Immature natural killer cell (primary cell): ENCODE data around the gene AZU1. TPM values are rescaled to one million over a fixed set of nuclear protein-coding genes. Genes with fewer than 3 reads are reported as not detected.

Experiments used
- DNase-seq, 3 donors: peaks; one replicate each; pipeline ENCODE4 v3.0.0; 2022; ENCODE audit warnings: mixed read lengths in 1 of 3
- H3K27ac Mint-ChIP-seq, 6 donors: one replicate each; pipeline ENCODE4 v1.8.0; 2020; ENCODE audit warnings: mixed read lengths in 6 of 6, mild to moderate bottlenecking in 5 of 6, inconsistent platforms in 4 of 6, moderate library complexity in 3 of 6
- H3K27me3 Mint-ChIP-seq, 3 donors: one replicate each; pipeline ENCODE4 v1.8.0; 2020 to 2021; ENCODE audit warnings: low read depth in 3 of 3, mild to moderate bottlenecking in 3 of 3, mixed read lengths in 3 of 3, moderate library complexity in 3 of 3, inconsistent platforms in 1 of 3
- H3K36me3 Mint-ChIP-seq, 3 donors: one replicate each; pipeline ENCODE4 v1.8.0; 2020; ENCODE audit warnings: mixed read lengths in 3 of 3, inconsistent platforms in 2 of 3, mild to moderate bottlenecking in 2 of 3
- H3K4me1 Mint-ChIP-seq, 2 donors: one replicate each; pipeline ENCODE4 v1.8.0; 2020; ENCODE audit warnings: inconsistent platforms in 2 of 2, mild to moderate bottlenecking in 2 of 2, mixed read lengths in 2 of 2, moderate library complexity in 1 of 2
- H3K4me3 Mint-ChIP-seq, 5 donors: one replicate each; pipeline ENCODE4 v1.8.0; 2020; ENCODE audit warnings: mild to moderate bottlenecking in 5 of 5, mixed read lengths in 5 of 5, inconsistent platforms in 3 of 5, moderate library complexity in 3 of 5
- H3K9me3 Mint-ChIP-seq, 6 donors: one replicate each; pipeline ENCODE4 v1.8.0; 2020; ENCODE audit warnings: mild to moderate bottlenecking in 6 of 6, mixed read lengths in 6 of 6, inconsistent platforms in 4 of 6, moderate library complexity in 3 of 6
- polyA plus RNA-seq, 3 donors: library from polyadenylated mRNA; unstranded; fragments of 300-500 nt; fragmentation: Illumina TruSeq; gene quantifications; one replicate each; pipeline ENCODE4 v1.2.3, GENCODE V29; 2021

AZU1 gene
- polyA plus RNA-seq, 3 donors from 2014 or later: not detected

DNA sequence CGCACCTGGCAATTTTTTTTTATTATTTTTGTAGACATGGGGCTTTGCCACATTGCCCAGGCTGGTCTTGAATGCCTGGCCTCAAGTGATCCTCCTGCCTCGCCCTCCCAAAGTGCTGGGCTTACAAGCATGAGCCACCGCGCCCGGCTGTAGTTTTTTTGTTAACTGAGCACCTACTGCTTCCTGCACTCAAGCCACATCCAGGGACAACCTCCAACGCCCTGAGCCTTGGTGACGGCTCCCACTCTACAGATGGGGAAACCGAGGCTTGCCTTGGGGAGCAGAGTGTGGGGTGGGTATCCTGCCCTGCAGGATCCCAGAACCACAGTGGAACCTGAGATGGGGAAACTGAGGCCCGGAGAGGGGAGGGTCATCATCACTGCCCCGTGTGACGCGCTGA, 27.5 kb downstream of the AZU1 start:
- no peaks in the 10 kb centered on the region for H3K36me3 Mint-ChIP-seq
- H3K9me3 Mint-ChIP-seq: no peaks in the 10 kb centered on the region
- DNase-seq: no peak
- no peak overlapping the region for H3K27ac Mint-ChIP-seq
- H3K4me1 Mint-ChIP-seq: peaks cover 0 to 2% of the 10 kb centered on the region in 2 donors
- H3K27me3 Mint-ChIP-seq: peaks cover 2 to 4% (median 3%) of the 10 kb centered on the region in 3 donors
- no peak overlapping the region for H3K4me3 Mint-ChIP-seq

DNA sequence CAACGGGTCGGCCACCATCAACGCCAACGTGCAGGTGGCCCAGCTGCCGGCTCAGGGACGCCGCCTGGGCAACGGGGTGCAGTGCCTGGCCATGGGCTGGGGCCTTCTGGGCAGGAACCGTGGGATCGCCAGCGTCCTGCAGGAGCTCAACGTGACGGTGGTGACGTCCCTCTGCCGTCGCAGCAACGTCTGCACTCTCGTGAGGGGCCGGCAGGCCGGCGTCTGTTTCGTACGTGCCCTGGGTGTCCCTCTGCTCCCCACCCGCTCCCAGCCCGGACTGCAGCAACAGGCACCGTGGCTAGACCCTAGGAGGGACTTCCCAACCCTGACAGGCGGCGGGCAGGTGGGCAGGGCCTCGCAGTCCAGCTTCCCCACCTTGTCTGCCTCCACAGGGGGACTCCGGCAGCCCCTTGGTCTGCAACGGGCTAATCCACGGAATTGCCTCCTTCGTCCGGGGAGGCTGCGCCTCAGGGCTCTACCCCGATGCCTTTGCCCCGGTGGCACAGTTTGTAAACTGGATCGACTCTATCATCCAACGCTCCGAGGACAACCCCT, 28.0 kb downstream of the AZU1 start:
- Mint-ChIP-seq H3K9me3 (no peaks in the 10 kb centered on the region), H3K4me1 (peaks cover 0 to 2% of the 10 kb centered on the region in 2 donors), H3K4me3 (no peak overlapping the region), H3K27ac (no peak overlapping the region), H3K36me3 (no peaks in the 10 kb centered on the region), H3K27me3 (peaks cover 2 to 4% (median 3%) of the 10 kb centered on the region in 3 donors)
- DNase-seq: no peak

DNA sequence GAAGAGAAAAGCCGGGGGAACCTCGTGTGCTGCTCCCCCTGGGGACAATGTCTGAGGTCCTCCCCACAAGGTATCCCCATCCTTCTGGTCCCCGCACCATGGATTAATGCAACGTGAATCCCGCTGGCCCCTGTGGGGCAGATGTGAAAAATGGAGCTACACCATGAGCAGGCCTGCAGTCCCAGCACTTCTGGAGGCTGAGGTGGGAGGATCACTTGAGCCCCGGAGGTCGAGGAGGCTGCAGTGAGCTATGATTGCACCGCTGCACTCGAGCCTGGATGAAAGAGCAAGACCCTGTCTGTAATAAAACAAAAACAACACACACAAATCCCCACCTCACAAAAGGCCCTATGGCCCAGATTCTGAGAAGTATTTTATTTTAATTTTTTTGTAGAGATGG, 30.6 kb downstream of the AZU1 start:
- no peaks in the 10 kb centered on the region for H3K36me3 Mint-ChIP-seq
- peaks cover 12% of the 10 kb centered on the region in 2 donors for H3K4me1 Mint-ChIP-seq
- peaks cover 3 to 13% (median 5%) of the 10 kb centered on the region in 3 donors for H3K27me3 Mint-ChIP-seq
- H3K27ac Mint-ChIP-seq: no peak overlapping the region
- no peaks in the 10 kb centered on the region for H3K9me3 Mint-ChIP-seq
- no peak overlapping the region for H3K4me3 Mint-ChIP-seq
- no peak for DNase-seq

DNA sequence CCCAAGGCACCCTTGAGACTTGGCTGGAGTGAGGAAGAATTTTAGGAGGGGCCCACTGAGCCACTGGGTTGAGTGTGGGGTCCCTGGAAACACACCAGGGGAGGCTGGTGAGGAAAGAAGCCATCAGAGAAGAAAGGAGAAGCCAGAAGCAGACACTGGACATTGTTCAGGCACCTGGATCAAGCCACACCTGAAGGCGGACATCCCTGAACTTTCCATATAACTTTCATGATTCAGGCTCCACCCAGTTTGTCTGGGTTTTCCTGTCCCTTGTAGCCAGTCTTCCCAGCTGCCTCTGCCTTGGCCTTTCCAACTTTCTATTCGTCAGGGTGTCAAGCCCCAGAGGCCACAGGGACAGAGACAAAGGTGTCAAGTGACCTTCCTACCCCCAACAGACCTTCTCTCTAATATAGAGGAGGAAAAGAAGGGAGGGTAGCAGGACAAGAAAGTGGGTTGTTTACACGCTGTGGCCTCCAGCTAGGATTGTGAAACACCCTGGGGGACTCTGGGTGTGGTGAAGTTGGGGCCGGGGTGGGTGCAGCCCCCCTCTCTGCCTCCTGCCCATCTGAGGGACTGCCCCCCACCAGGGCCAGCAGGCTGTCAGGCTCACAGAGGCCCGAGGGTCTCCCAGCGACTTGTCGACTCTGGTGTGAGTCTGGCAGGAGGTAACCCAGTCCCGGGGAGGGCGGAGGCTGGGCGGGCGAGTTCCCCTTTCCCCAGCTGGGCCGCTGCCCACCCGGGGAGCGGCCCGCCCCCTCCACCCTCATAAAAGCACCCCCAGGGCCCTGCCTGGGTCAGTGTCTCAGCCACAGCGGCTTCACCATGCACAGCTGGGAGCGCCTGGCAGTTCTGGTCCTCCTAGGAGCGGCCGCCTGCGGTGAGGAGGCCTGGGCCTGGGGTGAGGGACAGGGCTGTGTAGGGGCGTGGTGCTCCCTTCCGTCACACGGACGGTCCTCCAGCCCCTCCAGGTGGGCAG, 31.5 kb downstream of the AZU1 start, which contains the start of gene CFD:
TSS of gene CFD (plus strand) at position 797 of the 976 bp plus-strand sequence. CDS start at position 823, 26 bp downstream.
- H3K27me3 Mint-ChIP-seq: peaks cover 5 to 19% (median 9%) of the 10 kb centered on the region in 3 donors
- no peaks in the 10 kb centered on the region for H3K36me3 Mint-ChIP-seq
- H3K9me3 Mint-ChIP-seq: no peaks in the 10 kb centered on the region
- H3K4me3 Mint-ChIP-seq: peak within 1 kb of the TSS in 2 of 5 donors; percentile 21 to 29
- H3K27ac Mint-ChIP-seq: no peak within 1 kb of the TSS
- H3K4me1 Mint-ChIP-seq: peaks cover 19% of the 10 kb centered on the region in 2 donors
- DNase-seq: no peak

DNA sequence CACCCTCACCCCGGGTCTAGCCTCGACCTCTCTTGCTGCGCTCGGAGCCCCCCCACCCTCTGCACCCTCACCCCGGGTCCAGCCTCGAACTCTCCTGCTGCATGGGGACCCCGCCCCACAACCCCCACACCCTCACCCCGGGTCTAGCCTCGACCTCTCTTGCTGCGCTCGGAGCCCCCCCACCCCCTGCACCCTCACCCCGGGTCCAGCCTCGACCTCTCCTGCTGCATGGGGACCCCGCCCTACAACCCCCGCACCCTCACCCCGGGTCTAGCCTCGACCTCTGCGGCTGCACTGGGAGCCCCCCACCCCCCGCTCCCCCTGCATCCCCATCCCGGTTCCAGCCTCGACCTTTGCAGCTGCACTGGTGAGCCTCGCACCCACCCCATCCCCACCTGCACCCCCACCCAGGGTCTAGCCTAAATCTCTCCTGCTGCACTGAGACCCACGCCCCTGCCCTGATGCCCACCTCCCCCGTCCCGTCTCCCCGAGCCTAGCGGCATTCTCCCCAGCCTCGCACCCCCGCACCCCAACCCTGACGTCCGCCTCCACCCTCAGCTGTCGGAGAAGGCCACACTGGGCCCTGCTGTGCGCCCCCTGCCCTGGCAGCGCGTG, 33.6 kb downstream of the AZU1 start:
- H3K9me3 Mint-ChIP-seq: no peaks in the 10 kb centered on the region
- no peak overlapping the region for H3K4me3 Mint-ChIP-seq
- H3K27me3 Mint-ChIP-seq: peaks cover 5 to 19% (median 9%) of the 10 kb centered on the region in 3 donors
- no peaks in the 10 kb centered on the region for H3K36me3 Mint-ChIP-seq
- H3K4me1 Mint-ChIP-seq: peaks cover 19% of the 10 kb centered on the region in 2 donors
- no peak for DNase-seq
- H3K27ac Mint-ChIP-seq: no peak overlapping the region

DNA sequence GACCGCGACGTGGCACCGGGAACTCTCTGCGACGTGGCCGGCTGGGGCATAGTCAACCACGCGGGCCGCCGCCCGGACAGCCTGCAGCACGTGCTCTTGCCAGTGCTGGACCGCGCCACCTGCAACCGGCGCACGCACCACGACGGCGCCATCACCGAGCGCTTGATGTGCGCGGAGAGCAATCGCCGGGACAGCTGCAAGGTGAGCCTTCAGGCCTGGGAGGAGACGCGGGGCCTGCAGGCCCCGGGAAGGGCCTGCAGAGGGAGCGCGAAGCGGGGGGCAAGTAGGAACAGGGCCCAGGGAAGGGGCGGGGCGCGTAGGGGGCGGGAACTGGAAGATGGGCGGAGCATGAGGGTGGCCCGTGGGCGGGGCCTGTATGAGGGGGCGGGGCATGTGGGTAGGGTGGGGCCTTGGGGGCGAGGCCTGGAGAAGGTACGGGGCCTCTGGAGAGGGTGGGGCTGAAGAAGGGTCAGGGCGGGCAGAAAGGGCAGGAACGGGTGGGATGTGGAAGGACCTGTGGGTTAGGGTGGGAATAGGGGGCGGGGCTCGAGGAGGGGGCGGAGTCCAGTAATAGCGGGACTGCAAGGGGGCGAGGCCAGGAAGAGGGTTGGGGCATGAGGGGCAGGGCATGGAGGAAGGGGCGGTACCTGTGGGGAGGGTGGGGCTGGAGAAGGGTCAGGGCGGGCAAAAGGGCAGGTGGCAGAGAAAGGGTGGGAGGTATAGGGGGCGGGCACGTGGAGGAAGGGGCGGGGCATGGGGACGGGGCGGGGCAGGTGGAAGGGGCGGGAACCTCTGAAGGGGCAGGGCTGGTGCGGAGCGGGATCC, 34.3 kb downstream of the AZU1 start:
- H3K4me1 Mint-ChIP-seq: peaks cover 19% of the 10 kb centered on the region in 2 donors
- peak overlapping the region in 1 of 6 donors; percentile 79 for H3K27ac Mint-ChIP-seq
- H3K27me3 Mint-ChIP-seq: peaks cover 5 to 19% (median 7%) of the 10 kb centered on the region in 3 donors
- no peaks in the 10 kb centered on the region for H3K9me3 Mint-ChIP-seq
- peak overlapping the region; percentile 80 to 89 (median 82) for H3K4me3 Mint-ChIP-seq
- no peaks in the 10 kb centered on the region for H3K36me3 Mint-ChIP-seq
- DNase-seq: peak; percentile 56 to 67 (median 61)

DNA sequence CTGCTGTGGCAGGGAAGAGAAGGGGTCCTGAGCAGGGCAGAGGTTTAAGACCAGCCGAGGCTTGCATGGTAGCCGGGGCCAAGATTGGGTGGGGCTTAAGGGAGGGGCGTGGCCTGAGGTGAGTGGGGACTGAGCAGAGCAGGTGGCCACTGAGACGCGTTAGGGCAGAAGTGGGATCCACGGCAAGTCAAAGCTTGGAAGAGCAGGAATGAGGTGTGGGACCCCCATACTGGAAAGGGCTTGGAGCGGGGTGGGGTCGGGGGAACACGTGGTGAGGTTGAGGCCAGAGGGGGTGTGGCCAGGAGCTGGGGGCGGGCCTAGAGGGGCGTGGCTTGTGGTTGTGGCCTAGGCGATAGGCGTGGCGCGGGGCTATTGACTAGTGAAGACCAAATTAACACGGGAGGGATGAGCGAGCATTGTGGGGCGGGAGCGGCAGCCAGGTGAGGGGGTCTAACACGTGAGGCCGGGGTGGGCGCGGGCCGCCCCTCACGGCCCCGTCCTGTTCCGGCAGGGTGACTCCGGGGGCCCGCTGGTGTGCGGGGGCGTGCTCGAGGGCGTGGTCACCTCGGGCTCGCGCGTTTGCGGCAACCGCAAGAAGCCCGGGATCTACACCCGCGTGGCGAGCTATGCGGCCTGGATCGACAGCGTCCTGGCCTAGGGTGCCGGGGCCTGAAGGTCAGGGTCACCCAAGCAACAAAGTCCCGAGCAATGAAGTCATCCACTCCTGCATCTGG, 35.1 kb downstream of the AZU1 start:
- Mint-ChIP-seq H3K27ac (peak overlapping the region in 5 of 6 donors; percentile 12 to 79 (median 63)), H3K27me3 (peaks cover 5 to 19% (median 7%) of the 10 kb centered on the region in 3 donors), H3K4me1 (peaks cover 19% of the 10 kb centered on the region in 2 donors), H3K4me3 (peak overlapping the region; percentile 80 to 89 (median 82)), H3K36me3 (peaks cover 4% of the 10 kb centered on the region in 3 donors), H3K9me3 (no peaks in the 10 kb centered on the region)
- DNase-seq: peak; percentile 74 to 83 (median 79)

DNA sequence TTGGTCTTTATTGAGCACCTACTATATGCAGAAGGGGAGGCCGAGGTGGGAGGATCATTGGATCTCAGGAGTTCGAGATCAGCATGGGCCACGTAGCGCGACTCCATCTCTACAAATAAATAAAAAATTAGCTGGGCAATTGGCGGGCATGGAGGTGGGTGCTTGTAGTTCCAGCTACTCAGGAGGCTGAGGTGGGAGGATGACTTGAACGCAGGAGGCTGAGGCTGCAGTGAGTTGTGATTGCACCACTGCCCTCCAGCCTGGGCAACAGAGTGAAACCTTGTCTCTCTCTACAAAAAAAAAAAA, 35.6 kb downstream of the AZU1 start:
- no peaks in the 10 kb centered on the region for H3K9me3 Mint-ChIP-seq
- peaks cover 4% of the 10 kb centered on the region in 3 donors for H3K36me3 Mint-ChIP-seq
- peaks cover 19% of the 10 kb centered on the region in 2 donors for H3K4me1 Mint-ChIP-seq
- peaks cover 5 to 19% (median 7%) of the 10 kb centered on the region in 3 donors for H3K27me3 Mint-ChIP-seq
- peak overlapping the region in 4 of 6 donors; percentile 23 to 48 (median 30) for H3K27ac Mint-ChIP-seq
- peak overlapping the region; percentile 80 to 89 (median 82) for H3K4me3 Mint-ChIP-seq
- DNase-seq: no peak

DNA sequence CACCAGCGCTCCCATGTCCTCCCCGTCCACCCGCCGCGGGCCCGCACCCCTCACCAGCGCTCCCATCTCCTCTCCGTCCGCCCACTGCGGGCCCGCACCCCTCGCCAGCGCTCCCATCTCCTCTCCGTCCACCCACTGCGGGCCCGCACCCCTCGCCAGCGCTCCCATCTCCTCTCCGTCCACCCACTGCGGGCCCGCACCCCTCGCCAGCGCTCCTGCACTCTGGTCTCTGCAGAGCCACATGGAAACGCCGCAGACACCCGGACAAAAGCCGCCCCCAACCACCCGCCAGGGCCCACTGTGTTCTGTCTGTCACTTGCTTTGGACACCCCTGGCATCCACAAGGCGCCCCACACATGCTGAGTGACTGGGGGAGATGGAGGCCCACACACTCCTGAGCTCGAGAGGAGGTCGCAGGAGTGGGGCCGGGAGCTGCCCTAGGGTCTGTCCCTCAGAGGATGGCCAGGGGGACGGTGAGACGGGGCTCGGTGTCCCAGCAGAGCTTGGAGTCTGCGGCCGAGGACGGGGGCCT, 39.2 kb downstream of the AZU1 start:
- Mint-ChIP-seq H3K27ac (no peak overlapping the region), H3K9me3 (no peaks in the 10 kb centered on the region), H3K4me1 (peaks cover 15 to 19% of the 10 kb centered on the region in 2 donors), H3K4me3 (no peak overlapping the region), H3K27me3 (peaks cover 9 to 21% (median 10%) of the 10 kb centered on the region in 3 donors), H3K36me3 (peaks cover 4% of the 10 kb centered on the region in 3 donors)
- no peak for DNase-seq

DNA sequence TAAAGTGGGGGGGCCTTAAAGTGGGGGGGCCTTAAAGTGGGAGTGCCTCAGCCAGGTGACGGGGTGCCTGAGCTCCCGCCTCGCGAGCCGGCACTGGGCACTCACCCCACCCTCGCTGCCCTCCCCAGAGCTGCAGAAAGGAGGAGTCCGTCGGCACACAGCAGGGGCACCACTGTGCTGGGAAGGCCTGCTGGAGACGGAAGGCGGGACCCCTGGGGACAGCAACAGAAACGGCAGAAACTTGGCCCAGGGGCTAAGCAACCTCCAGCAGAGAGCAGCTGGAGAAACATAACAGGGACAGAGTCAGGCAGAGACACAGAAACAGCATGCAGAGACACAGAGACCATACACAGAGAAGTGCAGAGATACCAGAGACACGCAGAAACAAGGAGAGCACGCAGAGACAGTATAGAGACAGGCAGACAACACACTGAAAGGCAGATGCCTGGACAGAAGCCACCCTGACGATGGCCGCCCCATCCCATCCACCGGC, 39.7 kb downstream of the AZU1 start:
- DNase-seq: no peak
- H3K9me3 Mint-ChIP-seq: no peaks in the 10 kb centered on the region
- H3K27me3 Mint-ChIP-seq: peaks cover 9 to 21% (median 13%) of the 10 kb centered on the region in 3 donors
- peaks cover 4% of the 10 kb centered on the region in 3 donors for H3K36me3 Mint-ChIP-seq
- no peak overlapping the region for H3K4me3 Mint-ChIP-seq
- H3K27ac Mint-ChIP-seq: peak overlapping the region in 2 of 6 donors; percentile 40 to 60
- peaks cover 14 to 19% of the 10 kb centered on the region in 2 donors for H3K4me1 Mint-ChIP-seq

DNA sequence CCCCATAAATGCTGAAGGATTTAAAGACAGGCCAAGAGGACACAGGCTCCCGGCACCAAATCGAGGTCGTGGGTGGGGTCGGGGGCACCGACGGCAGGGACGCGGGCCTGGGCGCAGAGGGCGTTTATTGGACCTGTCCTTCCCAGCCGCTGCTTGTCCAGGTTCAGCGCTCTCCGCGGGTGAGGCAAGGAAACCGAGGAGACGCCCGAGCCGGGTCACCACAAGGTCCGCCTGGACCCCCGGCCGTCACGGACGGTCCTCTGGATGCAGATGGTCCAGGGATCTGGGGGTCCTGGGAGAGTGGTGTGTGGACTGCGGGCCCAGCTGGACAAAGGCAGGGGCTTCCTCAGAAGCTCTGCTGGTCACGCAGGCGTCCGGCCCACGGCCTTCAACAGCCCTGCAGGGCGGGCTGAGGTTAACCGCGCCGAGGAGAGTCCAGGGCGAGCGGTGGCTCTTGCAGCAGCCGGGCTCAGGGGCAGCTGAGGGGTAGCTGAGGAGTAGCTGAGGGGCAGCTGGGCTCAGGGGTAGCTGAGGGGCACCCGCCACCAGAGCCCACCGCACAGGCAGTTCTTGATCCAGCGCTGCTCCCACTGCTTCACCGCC, 40.3 kb downstream of the AZU1 start:
- Mint-ChIP-seq H3K4me3 (no peak overlapping the region), H3K27ac (peak overlapping the region in 1 of 6 donors; percentile 60), H3K27me3 (peaks cover 6 to 21% (median 11%) of the 10 kb centered on the region in 3 donors), H3K36me3 (peaks cover 4% of the 10 kb centered on the region in 3 donors), H3K9me3 (no peaks in the 10 kb centered on the region), H3K4me1 (peaks cover 8 to 18% of the 10 kb centered on the region in 2 donors)
- DNase-seq: no peak
